Fibroblast of peridontal ligament (primary cell): Measurements from ENCODE around the gene HSPB7.
A peak's percentile ranks its signal among the peaks of the same experiment; 100 is the strongest.
"Not testable (repeated sequence)": the region's sequence is repeated elsewhere in the genome, so short reads cannot be mapped to it uniquely, and the experiment has no call there.

ENCODE experiments used
- DNase-seq: peaks from one replicate; pipeline ENCODE4 v3.0.0-alpha.2; 2010; ENCODE audit errors: extremely low read depth

Gene HSPB7

GRCh38 chr1:16022393-16022792 lies 4.5 kb upstream of the HSPB7 start:
- DNase-seq: no peak

DNA sequence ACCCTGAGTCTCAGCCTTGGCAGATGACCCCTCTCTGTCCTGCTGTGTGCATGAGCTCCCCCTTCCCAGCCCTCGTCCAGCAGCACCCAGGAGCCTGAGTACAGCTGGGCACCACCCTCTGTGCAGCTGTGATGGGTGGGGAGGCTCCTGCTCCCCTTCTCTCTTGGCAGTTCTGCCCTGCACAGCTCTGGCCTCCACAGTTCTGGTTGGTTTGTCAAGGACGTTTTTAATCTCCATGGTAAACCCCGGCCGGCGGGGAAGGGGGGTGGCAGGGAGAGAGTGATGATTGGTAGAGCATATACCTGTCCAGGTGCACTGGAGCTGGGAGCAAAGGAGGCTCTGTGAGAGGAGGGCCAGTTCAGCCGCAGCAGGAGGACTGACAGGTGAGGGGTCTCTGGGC lies 3.8 kb upstream of the HSPB7 start, which contains the start of gene CLCNKA:
Gene CLCNKA, plus strand, starts transcription at position 356 of the 400 bp plus-strand sequence. CDS start 584 bp downstream, outside the sequence.
- DNase-seq: no peak

DNA sequence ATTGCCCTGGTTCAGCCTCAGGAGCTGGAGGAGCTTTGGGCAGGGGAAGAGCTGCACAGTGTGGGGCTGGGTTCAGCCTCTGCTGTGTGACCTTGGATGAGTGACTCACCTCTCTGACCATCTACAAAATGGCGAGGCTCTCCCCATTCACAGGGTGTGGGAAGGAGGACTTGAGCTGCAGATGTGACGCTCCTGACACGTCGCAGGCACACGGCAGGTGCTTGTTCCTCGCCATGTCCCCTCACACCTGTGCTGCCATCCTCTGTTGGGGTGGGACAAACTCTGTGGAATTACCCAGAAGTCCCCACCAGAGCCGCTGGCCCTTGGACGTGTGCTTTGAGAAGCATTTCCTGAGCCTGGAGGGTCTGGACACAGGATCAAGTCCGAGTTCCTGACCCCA lies 3.0 kb upstream of the HSPB7 start:
- not testable (repeated sequence) for DNase-seq

GRCh38 chr1:16020325-16020724 lies 2.5 kb upstream of the HSPB7 start:
- no peak for DNase-seq

GRCh38 chr1:16019644-16020277 lies 1.9 kb upstream of the HSPB7 start:
- no peak for DNase-seq

DNA sequence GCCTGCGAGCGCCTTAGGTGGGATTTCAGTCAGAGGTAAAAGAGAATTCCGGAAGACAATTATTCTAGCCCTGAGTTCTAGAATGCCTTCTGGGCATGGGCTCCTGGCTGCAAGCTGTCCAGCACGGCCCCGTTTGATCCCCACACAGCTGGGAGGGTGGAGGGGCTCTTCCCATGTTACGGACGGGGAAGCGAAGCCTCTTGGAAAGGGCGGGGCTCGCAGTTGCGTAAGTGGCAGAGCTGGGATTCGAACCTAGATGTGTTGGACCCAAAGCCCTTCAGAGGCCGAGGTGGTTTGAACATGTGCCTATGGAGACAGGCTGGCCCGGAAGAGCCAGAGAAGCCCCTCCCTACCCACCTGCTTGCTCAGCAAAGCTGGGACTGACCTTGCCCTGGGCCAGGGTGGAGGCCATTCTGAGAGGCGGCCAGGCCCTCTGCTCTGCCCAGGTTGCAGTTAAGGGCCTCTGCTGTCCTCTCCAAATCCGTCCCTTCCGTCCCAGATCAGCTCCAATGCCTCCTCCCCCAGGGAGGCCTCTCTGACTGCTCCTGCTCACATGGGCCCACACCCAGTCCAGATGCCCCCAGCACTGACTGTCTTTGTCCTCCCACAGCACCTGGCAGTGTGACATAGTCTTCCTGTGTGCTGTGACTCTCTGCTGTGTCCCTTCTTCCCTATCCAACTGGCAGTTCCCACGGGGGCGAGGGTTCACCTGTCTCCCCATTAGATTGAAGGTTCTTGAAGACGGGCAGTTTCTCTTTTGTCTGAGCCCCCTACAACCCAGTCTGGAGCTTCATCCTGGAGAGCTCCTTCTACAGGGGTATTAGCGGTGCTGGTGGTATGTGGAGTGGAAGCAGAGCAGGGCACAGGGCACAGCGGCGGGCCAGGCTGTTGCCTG lies 1.2 kb upstream of the HSPB7 start:
- DNase-seq: no peak

GRCh38 chr1:16018308-16018707 lies 465 bp upstream of the HSPB7 start:
- no peak for DNase-seq

- no peak for DNase-seq
Observed at GRCh38 chr1:16017076-16017460, 775 bp downstream of the HSPB7 start.

DNA sequence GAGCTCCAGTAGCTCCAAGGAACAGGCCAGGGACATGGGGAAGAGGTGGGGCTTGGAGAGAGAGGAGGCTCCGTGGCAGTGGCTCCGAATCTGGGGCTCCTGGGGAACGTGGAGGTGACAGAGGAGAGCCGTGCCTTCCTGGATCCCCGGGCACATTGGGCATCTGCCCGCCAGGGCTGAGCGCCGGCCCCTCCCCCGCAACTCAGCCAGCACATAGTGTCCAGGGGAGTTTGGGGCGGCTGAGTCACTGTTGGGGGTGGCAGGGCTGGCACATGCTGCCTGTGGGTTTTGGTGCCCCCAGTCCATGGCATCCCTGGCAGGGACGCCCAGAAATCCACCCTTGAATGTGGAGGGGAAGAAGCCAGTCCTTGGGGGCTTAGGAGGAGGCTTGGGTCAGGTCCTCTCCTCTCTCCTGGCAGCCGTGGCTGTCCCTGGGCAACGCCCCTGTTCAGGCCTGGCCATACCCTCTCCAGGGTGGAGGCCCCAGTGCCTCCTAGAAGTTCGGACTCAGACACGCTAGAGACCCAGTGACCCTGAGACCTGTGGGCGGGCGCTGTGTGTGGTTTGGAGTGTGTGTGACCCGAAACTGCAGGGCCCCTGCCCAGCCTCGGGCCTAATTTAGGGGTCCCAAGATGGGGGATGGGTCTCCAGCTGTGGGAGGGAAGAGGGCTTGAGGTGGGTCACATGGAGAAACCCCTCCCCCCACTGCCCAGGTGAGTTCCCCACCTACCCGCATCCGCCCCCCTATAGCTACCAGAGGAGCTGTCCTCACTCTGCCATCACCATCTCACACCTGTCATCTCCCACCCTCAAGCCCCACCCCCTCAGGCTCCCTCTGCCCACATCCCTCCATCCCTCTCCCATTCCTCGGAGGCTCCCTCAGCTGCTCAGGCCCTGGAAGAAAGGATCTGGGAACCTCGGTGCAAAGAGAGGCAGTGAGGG lies 1.6 kb downstream of the HSPB7 start:
- DNase-seq: no peak

DNA sequence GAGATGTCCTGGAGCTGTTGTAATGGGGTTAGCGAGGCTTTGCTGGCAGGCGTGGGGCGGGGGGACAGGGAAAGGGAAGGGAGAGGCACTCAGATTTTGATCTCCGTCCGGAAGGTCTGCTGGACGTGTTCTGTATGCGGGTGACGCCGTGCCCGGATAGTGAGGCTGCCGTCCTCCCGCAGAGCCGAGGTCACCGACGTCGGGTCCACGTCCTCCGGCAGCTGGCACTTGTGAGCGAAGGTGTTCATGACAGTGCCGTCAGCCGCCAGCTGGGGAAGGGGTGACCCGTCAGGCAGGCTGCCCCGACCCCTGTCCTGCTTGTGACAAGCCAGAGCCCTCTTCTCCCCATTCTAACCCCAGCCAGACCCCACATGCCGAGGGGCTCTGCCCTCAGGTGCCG lies 2.4 kb downstream of the HSPB7 start:
- DNase-seq: no peak

DNA sequence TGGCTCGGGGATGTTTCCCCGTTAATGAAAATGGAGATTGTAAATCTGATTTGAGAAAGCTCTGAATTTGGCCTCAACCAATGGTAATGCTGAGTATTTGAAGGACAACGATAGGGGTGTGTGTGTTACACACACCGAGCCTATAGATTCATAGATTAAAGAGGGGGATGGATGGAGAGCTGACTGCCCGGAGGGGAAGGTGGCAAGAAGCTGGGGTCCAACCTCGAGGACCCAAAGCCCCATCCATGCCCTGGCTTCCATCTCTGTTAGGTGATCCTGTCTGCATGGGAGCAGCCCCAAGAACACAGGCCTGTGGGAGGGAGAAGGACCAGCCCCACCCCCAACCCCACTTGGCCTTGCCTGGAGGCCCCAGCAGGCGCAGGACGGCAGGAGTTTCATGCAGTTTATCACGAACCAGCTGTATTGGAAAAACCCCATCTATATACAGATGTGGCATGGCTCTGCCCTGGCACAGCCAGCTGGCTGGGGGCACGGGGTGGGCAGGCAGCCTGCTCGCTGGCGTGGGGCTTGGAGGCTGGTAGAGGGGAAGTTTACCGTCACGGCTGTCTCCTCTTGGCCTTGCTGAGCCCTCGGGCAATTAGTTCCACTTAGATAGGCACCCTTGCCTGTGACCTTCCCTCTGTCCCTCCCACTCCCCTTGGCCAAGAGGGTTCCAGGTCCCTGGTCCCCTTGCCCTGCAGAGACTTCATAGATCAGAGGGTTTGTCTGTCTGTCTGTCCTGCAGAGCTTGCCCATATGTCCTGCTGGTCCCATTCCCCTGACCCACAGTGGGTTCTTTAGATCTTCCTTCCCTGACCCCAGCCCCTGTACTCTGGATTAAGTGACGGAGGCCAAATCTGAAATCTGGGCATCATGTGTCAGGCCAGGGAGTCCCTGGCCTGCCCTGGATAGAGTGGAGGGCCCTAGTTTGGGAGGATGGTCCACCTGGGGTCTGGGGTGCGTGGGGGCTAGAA lies 3.0 kb downstream of the HSPB7 start:
- no peak for DNase-seq

GRCh38 chr1:16013908-16014258 lies 4.0 kb downstream of the HSPB7 start:
- no peak for DNase-seq

GRCh38 chr1:16013220-16013907 lies 4.5 kb downstream of the HSPB7 start:
- DNase-seq: peak; percentile 60

DNA sequence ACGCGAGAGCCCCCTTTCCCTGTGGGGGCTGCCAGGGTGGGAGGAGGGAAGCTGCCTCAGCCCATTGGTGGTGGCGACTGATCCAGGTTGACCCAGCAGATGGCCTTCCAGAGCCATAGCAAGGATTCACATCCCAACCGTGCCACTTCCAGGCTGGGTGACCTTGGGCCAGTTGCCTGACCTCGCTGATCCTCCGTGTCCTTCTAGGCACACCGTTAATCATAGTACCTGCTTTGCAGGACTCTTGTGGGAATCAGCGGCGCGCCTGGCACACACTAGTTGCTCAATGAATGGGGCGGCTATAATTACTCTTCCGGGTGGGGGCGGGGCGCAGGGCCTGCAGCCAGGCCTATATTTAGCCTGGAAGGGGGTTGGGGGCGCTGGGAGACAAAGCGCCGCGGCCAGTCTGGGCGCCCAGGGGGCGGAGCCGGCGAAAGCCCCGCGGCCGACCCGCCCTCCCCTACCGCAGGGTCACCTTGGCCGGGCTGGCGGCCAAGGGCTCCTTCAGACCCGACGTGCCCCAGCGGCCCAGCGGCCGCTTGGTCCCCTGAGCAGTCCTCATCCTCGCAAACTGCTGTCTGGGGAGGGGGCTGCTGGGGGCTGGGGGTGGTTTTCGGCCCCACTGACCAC lies 5.1 kb downstream of the HSPB7 start:
- peak; percentile 35 for DNase-seq

DNA sequence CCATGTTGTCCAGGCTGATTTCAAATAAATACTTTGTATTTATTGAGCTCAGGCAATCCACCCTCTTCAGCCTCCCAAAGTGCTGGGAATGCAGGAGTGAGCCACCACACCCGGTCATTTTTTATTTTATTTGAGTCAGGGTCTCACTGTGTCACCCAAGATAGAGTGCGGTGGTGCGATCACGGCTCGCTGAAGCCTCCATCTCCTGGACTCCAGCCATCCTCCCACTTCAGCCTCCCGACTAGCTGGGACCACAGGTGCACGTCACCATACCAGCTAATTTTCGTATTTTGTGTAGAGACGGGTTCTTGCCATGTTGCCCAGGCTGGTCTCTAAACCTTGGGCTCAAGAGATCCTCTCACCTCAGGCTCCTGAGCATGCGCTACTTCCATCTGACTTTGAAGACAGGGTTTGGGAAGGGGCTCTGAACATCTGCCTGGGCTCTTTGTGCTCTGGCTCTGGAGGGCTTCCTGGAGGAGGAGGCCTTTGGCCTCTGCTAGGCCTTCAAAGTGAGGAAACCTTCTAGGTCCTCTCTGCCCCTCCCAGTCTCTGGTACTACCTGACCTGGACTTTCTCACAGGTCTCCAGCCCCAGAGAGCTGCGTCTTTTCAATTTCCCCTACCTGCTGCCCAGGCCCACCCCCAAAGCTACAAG lies 5.8 kb downstream of the HSPB7 start:
- no peak for DNase-seq

GRCh38 chr1:16010837-16011236 lies 7.0 kb downstream of the HSPB7 start:
- DNase-seq: no peak

GRCh38 chr1:16009678-16010077 lies 8.2 kb downstream of the HSPB7 start:
- DNase-seq: no peak

DNA sequence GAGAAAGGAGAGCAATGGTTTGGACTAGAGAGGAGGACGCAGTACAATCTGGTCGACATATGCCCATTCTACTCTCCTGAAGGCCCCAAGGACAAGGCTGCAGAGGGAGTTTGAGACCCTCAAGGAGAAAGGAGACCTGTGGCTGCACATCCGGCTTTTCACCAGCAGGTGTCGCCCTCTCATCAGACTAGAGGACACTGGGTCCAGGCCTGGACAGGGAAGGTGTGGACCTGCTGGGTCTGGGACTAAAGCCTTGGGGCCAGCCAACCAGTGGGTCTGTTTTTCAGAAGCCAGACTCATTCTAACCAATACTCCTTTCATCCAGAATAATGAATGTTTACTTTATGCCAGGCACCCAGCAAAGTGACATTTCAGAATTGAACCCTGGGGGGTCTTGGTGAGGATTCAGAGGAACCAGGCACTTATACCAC lies 8.8 kb downstream of the HSPB7 start:
- DNase-seq: peak; percentile 72

GRCh38 chr1:16007671-16008341 lies 10.0 kb downstream of the HSPB7 start:
- no peak for DNase-seq
